ENCODE results near the gene TNFRSF8.
A peak's percentile ranks its signal among the peaks of the same experiment; 100 is the strongest.

TNFRSF8 gene

DNA sequence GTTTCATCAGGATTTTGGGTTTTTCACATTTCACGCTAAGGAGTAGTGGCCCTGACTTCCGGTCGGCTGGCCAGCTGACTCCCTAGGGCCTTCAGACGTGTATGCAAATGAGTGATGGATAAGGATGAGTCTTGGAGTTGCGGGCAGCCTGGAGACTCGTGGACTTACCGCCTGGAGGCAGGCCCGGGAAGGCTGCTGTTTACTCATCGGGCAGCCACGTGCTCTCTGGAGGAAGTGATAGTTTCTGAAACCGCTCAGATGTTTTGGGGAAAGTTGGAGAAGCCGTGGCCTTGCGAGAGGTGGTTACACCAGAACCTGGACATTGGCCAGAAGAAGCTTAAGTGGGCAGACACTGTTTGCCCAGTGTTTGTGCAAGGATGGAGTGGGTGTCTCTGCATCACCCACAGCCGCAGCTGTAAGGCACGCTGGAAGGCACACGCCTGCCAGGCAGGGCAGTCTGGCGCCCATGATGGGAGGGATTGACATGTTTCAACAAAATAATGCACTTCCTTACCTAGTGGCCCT lies 80.6 kb downstream of the TNFRSF8 start:
- DNase-seq: no peak

DNA sequence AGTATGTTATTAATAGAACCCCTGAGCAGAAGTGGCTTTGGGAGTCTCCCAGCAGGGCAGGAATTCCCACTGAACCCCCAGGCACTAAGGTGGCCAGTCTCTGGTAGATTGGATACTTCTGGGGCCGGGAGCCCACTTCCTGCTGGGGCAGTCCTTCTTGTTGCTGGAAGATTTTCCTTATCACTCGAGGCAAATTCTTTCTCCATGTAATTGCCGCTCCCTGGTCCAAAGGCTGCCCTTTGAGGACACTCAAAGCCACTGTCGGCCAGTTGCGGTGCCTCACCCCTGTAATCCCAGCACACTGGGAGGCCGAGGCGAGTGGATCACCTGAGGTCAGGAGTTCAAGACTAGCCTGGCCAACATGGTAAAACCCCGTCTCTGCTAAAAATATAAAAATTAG lies 81.1 kb downstream of the TNFRSF8 start:
- no peak for DNase-seq

DNA sequence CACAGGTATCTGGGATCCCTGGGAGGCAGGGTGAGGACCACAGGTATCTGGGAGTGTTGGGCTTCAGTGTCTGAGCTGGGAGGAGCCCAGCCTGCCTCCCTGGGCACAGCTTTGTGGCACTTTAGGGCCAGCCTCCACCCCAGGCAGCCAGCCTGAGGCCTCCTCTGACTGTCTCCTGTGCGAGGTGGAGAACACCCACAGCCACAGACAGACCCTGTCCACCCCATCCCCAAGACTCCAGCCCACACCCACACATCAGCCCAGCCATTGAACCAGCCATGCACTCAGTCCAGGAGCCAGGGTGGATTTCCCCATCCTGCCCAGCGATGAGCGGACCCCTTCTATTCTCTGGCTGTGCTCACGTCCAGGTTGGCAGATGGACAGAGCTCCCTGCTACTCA lies 81.9 kb downstream of the TNFRSF8 start:
- no peak for DNase-seq

DNA sequence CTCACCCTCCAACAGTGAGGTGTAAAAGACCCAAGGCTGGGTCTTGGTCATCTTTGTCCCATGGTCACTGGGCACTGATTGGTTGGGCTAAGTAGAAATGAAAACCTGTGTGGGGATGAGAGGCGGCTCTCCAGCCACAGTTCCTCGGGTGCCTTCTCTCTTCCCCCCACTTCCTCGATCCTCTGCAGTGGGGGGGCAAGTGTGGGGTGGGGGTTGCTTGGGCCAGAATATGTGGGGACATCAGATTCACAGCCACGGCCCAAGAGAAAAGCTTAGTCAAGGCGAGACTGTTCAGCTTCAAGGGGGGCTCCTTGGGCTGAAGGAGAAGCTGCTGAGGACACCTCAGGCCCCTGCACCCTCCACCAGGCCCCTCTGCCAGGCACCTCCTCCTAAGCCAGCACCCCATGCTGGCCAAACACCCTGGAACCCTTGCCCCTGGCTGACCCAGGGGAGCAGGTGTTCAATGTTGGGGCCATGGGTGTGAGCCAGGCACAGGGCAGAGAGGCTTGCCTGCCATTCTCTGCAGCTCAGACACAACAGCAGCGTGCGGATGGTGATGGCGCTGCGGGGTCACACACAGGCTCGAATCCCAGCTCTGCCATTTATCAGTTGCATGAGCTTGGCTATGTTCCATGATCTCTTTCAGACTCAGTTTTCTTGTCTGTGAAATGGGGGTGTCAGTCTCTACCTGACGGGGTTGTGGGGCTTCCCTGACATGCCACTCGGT lies 82.7 kb downstream of the TNFRSF8 start:
- DNase-seq: no peak

DNA sequence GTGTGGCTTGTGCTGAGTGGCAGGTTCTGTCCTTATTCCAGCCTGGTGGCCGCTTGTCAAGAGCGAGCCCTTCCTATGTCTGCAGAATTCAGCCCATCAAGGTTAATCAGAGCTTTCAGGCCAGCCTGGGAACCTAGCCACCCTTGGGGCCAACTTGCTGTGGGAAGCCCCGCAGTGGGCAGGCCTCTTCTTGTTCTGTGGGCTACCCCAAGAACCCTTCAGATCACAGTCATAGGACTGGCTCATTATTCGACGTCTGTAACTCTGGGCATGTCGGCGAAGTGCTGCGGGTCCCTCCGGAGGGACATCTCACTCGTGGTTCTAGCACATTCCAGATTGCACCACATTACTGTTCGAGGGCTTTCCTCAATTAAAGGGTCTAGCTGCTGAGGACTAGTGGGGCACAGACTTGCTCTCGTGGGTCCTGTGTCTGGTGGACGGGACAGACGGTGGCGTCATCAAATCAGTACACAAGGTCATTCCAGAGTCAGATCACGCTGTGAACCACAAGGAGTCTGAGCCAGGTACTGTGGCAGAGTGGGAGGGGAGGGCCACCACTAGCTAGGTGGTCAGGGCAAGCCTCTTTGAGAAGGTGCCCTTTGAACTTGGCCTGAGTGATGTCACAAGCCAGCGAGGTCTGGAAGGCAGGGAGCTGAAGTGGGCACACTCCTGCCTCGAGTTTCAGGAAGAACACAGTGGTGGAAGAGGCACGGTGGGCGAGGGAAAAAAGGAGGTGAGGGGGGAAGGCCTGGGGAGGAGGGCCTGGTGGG lies 83.4 kb downstream of the TNFRSF8 start:
- no peak for DNase-seq

DNA sequence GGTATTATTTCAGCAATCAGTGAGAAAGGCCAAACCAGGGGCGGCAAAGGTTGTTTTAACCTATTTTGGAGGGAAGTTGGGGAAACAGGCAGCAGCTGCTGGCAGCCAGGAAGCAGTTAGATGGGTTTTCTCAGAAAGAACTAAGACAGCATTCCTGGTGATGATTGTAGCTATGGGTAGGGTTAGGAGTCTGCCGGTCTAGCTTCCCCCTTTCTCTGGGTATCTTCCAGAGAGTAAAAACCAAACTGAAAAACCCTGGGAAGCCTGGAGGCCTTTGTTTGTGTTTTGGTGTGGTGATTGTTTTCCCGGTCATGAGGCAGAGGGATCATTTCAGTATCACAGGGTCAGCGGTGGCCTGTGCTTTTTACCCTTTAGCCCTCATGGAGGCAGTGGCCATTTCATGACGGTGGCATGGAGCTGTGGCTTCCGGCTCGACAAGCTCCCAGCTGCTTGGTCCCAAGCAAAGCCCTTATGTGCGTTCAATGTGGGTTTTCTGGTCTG lies 84.1 kb downstream of the TNFRSF8 start:
- DNase-seq: no peak

DNA sequence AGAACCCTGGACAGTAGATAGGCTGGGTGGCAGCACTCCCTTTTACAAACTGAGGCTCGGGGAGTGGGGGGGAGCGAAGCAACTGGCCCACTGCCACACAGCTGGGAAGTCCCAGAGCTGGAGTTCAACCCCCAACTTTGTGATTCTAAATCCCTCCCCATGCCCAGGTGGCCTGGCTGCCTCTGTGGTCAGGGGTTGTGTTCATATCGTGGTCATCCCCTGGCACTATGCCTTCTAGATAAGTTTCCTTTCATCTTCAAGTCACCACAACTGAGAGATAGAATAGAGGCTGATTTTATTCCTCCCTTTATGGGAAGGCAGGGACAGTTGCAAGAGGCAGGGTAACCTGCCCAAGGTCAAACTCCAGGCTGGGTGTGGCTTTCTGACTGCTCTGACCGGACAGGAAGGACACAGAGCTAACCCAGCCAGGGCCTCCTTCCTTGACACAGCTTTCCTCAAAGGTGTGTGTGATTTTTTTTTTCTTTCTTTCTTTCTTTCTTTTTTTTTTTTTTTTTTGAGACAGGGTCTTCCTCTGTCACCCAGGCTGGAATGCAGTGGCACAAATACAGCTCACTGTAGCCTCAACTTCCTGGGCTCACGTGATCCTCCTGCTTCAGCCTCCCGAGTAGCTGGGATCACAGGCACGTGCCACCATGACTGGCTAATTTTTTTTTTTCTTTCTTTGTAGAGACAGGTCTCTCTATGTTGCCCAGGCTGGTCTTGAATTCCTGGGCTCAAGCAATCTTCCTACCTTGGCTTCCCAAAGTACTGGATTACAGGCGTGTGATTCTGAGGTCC lies 85.3 kb downstream of the TNFRSF8 start:
- DNase-seq: no peak

DNA sequence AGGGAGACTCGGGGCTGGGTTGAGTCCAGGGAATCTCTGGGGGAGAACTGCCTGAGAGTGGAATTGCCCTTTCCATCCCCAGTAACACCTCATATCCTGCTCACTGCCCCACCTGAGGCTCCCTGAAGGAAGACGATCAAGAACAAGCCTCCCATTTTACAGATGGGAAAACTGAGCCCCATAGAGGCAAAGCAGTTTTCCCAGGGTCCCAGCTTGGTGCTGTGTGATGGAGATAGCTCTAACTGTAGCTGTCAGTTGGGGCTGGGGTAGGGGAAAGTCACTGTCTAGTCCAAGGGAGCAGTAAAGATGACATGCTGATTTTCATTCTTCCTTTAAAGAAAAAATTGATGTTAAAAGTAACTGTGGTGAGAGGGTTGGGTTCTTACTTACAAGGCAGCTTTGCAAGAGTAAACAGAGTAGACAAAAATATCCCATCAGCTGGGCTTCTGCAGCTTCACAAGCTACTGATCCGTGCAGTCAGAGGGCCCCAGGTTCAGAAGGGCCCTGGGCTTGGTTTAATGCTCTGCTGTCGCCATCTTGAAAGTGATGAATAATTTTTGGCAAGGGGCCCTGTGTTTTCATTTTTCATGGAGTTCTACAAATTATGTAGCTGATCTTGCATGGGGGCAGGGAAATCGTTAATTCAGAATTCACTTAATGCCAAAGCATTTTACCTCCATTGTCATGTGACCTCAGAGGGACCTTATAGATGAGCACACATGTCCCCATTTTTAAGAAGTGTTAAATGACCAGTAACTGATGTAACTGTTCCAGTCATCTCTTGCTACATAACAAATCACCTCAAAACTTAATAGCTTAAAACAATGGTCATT lies 86.1 kb downstream of the TNFRSF8 start:
- DNase-seq: no peak

DNA sequence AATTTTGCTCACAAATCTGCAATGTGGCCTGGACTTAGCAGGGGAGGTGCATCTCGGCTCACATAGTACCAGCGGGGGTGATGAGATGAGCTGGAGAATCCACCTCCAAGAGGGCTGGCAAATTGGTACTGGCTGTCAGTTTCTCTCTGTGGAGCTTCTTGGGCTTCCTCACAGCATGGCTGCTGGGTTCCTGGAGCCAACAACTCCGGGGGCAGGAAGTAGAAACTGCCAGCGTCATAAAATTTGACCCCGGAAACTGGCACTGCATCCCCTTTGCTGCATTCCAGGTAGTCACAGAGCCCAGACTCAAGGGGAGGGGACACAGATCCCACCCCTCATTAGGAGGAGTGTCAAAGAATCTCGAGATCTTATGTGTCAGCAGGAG lies 86.7 kb downstream of the TNFRSF8 start:
- no peak for DNase-seq

DNA sequence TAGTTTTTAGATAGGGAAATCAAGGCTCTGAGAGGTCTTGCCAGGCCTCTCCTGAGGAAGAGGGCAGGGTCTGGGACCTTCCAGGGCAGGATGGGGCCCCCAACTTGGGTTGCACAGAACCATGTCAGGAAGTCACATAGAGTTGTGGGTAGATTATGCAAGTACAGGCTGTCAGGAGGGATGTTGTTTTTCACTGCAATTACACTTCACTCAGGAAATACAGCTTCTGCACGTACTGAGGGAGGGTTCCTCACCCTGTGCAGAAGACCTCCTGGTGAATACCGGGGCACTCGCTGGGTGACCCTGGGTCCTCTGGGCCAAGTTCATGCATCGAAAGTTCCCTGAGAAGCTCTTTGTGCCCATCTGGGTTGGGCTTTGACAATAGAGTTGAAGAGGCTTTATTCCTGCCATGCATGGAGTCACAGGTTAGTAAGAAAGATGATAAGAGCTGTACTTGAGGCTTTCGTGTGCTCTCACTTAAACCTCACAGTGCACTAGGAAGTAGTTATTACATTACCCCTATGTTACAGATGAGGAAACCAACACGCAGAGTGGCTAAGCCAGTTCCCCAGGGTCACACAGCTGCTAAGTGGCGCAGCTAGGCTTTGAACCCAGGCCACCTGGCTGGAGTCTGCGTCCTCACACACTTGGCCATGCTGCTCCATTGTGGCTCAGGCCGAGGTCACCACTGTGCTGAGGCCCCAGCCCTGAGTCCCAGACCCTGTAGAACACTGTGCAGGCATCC lies 87.5 kb downstream of the TNFRSF8 start:
- peak in 1 of 5 donors; percentile 84 for DNase-seq

DNA sequence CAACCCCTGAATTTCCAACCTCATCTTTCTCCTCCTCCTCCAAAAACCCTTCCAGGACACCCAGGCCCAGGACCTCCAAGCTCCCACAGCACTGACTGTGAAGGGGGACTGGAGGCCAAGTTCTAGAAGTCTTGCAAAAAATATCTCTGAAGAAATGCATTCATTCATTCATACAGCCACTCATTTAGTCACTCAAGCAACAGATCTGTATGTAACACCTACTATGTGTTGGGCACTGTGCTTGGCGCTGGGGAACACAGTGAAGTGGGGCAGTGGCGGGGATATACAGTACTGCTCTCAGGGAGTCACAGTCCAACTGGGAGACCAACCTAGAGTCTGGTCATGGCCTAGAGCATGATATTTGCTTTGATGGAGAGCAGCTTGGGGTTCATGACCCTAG lies 88.4 kb downstream of the TNFRSF8 start:
- DNase-seq: no peak

DNA sequence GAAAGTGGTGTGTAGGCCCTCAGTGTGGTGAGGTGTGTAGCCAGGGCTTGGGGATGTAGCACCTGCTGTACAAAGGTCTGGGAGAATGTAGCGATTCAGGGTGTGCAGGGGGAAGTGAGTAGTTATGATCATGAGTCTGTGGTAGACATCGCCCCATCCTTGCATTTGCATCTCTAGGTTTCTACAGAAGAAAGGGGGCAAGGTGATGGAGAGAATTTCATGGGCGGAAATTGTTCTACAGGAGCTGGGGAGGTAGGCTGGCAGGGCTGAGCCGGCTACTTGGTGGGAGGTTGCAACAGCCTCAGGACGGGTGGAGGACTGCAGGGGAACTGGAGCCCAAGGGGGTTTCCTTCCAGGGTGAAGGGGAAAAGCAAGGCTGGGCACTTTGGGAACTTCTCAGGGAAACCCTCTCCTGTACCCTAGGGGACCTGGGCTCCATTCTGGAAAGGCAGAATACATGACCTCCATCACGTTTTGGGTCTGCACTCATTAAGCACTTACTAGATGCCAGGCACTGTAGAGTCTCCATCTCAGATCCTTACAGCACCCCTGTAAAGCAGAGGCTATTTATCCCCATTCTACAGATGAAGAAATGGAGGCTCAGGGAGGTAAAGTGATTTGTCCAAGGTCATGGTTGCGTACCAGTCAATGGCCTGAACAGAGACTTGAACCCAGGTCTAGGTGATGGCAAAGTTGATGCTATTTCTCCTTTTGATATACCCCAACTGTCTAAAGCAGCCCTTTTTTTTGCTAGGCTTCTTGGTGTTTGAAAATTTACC lies 89.2 kb downstream of the TNFRSF8 start:
- no peak for DNase-seq

DNA sequence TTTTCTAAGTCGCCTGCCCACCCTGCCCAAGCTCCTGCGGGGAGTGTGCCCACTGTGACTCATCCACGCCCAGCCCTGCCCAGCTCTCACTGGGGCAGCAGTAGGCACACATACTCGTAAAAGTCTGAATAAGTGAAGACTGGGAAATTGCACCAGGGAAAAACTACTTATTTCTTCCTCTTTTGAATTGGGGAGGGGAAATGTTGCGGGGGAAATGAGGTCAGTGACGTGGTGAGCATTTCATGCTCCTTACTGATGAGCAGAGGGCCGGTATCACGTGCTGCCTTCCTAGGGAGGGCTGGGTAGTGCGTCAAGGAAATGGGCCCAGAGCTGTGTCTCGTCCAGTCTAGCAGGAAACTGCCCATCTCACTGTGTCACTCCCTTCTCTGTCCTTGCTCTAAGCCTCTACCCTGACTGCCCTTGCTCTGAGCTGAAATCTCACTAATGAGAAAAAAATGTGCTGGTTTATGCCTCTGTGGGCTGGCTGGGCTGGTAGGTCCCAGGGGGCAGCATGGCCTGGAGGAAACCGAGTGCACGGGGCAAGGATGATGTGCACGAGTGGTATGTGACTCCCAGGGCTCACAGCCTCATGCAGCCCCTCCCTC lies 90.2 kb downstream of the TNFRSF8 start:
- DNase-seq: peak in 2 of 5 donors; percentile 24 to 63

DNA sequence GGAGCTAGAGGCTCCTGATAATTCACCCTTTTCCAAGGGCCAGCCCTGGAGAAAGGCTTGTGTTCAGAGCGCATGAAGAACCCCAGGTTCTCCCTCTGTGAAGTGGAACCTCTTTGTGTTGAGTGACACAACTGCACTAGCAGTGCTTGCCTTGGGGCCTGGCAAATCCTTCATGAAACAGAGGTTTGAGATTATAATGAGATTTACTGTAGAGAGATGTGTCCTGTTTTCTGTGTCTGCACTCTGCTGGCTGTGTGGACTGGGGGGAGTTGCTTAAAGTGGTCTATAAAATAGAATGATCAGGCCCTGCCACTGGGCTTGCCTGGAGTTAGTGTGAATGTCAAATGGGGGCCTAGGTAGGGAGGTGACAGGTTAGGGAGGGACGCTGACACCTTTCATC lies 92.2 kb downstream of the TNFRSF8 start:
- no peak for DNase-seq

DNA sequence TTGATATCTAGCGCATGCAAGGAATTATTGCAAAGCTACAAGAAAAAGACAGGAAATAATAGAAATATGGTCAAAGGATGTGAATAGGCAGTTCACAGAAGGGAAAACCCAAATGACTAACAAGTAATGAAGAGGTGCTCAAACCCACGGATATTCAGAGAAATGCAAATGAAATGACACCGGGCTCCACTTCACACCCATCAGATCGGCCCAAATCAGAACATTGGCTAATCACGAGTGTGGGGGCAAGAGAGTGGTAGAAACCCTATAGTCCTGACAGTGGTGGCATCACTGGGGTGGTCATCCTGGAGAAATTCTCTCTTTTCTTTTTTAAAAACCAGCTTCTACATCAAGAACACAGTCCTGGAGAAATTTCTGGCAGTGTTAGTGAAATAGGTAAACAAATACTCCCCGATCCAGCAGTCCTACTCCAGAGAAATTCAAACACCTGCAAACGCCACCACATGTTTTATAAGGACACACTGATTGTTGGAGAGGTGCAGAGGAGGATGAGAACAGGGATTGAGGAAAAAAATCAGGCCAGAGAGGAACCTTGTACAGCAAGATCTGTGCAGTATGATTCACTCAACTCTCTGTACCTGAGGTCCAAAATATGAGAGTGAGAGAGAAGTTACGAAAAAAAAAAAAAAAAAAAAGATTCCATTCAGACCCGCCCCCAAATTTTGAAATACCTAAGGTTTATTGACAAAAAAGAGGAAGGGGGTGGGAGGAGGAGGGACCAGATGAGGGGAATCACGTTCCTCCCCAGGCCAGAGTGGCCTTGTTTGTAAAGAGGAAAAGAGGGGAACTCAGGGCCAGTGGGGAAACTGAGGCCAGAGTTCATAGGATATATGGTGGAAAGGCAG lies 94.5 kb downstream of the TNFRSF8 start:
- peak in 1 of 5 donors; percentile 88 for DNase-seq

DNA sequence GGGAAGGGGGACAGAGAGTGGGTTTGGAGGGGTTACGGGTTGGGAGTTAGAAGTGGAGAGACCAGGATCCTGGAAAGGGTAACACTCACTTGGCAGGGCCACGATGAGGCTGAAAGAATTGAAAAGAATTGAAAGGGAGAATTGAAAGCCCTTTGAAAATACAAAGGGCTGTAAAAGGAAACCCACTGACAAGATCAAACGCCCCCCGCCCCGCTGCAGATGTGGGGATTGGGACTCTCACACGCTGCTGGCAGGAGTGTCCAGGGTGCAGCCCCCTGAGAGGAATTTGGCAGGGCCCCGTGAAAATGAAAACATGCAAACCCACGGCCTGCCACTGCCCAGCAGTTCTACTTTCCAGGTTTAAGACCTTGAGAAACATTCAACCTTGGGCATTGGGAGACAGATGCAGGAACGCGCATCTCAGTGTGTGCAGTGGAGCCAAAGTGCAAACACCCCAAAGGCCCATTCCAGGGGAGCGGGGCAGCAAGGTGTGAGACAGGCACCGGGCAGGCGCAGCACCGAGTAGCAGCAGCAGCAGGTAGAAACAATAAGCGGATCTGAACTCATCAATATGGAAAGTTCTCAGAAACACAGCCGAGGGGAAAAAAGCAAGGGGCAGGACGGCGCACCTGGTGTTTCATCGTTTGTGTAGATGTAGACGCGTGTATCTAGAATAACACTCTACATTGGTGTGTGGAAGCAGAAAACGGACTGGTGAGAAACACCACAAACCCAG lies 95.4 kb downstream of the TNFRSF8 start:
- DNase-seq: peak in 1 of 5 donors; percentile 71

DNA sequence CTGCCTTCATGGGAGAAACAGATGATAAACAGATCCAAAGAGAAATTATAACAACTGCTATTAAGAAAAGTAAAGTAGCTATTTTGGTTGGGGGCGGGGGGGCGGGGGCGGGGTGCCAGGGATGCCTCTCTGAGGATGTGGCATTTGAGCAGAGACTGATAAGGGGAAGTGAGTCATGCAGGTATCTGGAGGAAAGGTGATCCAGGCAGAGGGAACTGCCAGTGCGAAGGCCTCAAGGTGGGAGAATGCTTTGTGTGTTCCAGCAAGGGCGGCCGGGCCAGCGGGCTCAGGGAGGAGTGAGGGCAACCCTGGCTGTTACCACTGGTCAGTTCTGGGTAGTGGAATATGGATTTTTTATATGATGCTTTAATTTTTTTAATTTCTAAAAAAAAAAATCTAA lies 96.7 kb downstream of the TNFRSF8 start:
- peak in 2 of 5 donors; percentile 38 to 65 for DNase-seq

DNA sequence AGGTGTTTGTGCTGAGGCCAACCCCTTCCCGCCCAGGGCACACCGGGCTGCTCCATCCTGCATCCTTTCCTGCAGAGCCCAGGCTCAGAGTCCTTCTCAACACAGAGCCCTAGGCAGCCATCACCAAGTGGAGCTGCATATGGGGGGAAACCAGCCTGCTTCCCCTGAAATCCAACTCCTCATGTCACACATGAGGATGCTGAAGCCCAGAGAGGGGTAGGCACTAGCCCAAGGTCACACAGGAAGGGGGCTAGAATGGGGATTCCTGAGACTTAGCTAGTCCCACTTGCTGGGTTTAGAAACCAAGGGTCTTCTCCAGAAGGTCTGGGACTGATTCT lies 98.2 kb downstream of the TNFRSF8 start:
- DNase-seq: no peak
